Measurements from ENCODE around the gene HOXC4. TPM values are rescaled to one million over a fixed set of nuclear protein-coding genes. Genes with fewer than 3 reads are reported as not detected.

The HOXC4 gene
- total and polyA plus RNA-seq, 2 donors (not counting 3 experiments of a cell fraction or from before 2014, with no cell fraction given) = 0.06 to 0.58 TPM

DNA sequence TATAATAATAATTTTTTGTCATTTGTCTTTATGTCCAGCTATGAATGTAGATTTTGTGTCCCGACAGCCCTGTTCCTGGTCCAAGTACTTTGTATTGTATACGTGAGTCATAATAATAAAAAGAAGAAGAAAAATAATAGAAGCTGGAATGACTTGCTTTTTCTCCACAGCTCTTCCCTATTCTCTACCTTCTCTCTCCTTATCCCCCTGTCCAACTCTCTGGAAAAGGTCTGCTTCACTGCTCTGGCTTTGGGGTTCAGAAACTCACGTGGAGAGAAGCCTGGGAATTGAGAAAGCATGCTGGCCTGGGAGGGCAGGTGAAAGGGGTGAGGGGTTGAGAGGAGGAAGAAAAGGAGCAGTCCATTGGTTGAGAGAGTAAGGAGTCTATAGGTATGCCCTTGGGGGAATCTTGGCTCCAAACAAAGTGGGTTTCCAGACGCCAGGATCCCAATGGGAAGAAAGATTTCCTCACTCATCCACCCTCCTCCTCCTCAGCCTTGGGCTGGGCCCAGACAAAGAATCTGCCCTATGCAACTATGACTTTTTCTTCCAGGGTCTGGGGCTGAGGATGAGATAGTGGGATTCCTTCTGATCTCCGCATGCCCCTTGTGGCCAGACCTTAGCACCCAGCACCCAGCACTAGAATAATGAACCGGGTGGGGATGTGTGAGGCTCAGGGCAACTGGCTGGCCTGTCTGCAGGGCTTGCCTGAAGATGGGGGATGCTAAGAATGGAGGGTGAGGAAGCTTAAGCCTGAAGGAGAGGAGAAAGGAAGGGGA is 40.8 kb upstream of the HOXC4 start:
- Histone ChIP-seq H3K27ac (ENCODE audit: insufficient read depth, low read depth, low read length) (no peak overlapping the region), H3K9me1 (replicated peaks; ENCODE audit: control insufficient read depth, extremely low read depth, insufficient read depth, low read length) (no peaks in the 10 kb centered on the region), H3K27me3 (ENCODE audit: control insufficient read depth in 2 of 2, insufficient read depth in 2 of 2, low read length in 2 of 2) (peaks cover 80 to 89% of the 10 kb centered on the region in 2 experiments), H4K20me1 (replicated peaks; ENCODE audit: control insufficient read depth, extremely low read depth, insufficient read depth, low read length) (no peaks in the 10 kb centered on the region), H3K4me1 (ENCODE audit: control insufficient read depth, extremely low read depth, insufficient read depth, low read length) (no peaks in the 10 kb centered on the region), H3K36me3 (ENCODE audit: control insufficient read depth in 2 of 2, extremely low read depth in 1 of 2, insufficient read depth in 2 of 2, low read length in 2 of 2) (no peaks in the 10 kb centered on the region), H2AFZ (ENCODE audit: low read depth, low read length) (no peak overlapping the region), H3K9me3 (replicated peaks; ENCODE audit: control insufficient read depth, insufficient read depth, low read length) (no peaks in the 10 kb centered on the region), H3K79me2 (ENCODE audit: control insufficient read depth, insufficient read depth, low read length) (no peaks in the 10 kb centered on the region), H3K4me2 (ENCODE audit: insufficient read depth, low read length) (no peak overlapping the region), H3K4me3 (replicated peaks in 1 of 3; ENCODE audit: insufficient read depth in 1 of 3, low read depth in 1 of 3, low read length in 3 of 3) (no peak overlapping the region), H3K9ac (replicated peaks; ENCODE audit: extremely low read depth, insufficient read depth, low read length) (no peak overlapping the region)
- dilution Hi-C loops (cut with MboI; ENCODE audit: extremely low pct_ligation_motif_present, low sequenced_read_pairs) (no loop called here), intact Hi-C loops (cut with micrococcal nuclease) (no loop called here)
- ChIA-PET POLR2A (no interaction called here), CTCF (interaction anchor here (0.6 to 17.0 kb wide), 5 partner anchors 10 to 203 kb away, joined by 3 to 616 read pairs (median 3); partner anchors contain the start of gene SMUG1)
- TF ChIP-seq POLR2AphosphoS5 (IDR thresholded peaks at IDR 0.05; ENCODE audit: insufficient read depth, low read depth, low read length) = no peak
- TF ChIP-seq, protein P1, sequence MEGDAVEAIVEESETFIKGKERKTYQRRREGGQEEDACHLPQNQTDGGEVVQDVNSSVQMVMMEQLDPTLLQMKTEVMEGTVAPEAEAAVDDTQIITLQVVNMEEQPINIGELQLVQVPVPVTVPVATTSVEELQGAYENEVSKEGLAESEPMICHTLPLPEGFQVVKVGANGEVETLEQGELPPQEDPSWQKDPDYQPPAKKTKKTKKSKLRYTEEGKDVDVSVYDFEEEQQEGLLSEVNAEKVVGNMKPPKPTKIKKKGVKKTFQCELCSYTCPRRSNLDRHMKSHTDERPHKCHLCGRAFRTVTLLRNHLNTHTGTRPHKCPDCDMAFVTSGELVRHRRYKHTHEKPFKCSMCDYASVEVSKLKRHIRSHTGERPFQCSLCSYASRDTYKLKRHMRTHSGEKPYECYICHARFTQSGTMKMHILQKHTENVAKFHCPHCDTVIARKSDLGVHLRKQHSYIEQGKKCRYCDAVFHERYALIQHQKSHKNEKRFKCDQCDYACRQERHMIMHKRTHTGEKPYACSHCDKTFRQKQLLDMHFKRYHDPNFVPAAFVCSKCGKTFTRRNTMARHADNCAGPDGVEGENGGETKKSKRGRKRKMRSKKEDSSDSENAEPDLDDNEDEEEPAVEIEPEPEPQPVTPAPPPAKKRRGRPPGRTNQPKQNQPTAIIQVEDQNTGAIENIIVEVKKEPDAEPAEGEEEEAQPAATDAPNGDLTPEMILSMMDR (IDR thresholded peaks at IDR 0.05; ENCODE audit: extremely low read depth in 1 of 2, insufficient read depth in 1 of 2, low read depth in 1 of 2, low read length in 2 of 2) = no peak
- TF ChIP-seq EZH2 (IDR thresholded peaks at IDR 0.05; ENCODE audit: borderline replicate concordance, low read depth, low read length, severe bottlenecking) = no peak
- TF ChIP-seq FOS (IDR thresholded peaks at IDR 0.05; ENCODE audit: borderline replicate concordance, insufficient read depth, low read length) = no peak
- TF ChIP-seq, protein P2, sequence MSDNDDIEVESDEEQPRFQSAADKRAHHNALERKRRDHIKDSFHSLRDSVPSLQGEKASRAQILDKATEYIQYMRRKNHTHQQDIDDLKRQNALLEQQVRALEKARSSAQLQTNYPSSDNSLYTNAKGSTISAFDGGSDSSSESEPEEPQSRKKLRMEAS (IDR thresholded peaks at IDR 0.05; ENCODE audit: insufficient read depth, insufficient read length) = no peak
- no peak for TF ChIP-seq POLR2A (IDR thresholded peaks at IDR 0.05; ENCODE audit: low read depth, low read length)
- no peak for TF ChIP-seq GATA2 (IDR thresholded peaks at IDR 0.05; ENCODE audit: insufficient read depth, insufficient read length, low read depth, low read length)
- no peak for TF ChIP-seq JUN (IDR thresholded peaks at IDR 0.05; ENCODE audit: borderline replicate concordance, insufficient read depth, insufficient read length, low read depth)
- TF ChIP-seq MYC (IDR thresholded peaks at IDR 0.05; ENCODE audit: low read depth, low read length) = no peak
- DNase-seq (ENCODE audit: low read depth, low spot score) (no peak), FAIRE-seq (no peak)
- BruUV-seq (replicated peaks) = no TSS peak
